Daoy (cell line): ENCODE results near the gene ATOX1. TPM values are rescaled to one million over a fixed set of nuclear protein-coding genes. Genes with fewer than 3 reads are reported as not detected.
A peak's percentile ranks its signal among the peaks of the same experiment; 100 is the strongest.

ENCODE experiments used
- DNase-seq: peaks from one replicate; pipeline ENCODE4 v3.0.0-alpha.2; 2015; ENCODE audit warnings: low read depth
- total RNA-seq: library from RNA; depleted of rRNA; stranded (reverse); fragments of >200 nt; shearing (Covaris generic); gene quantifications from 2 replicates; pipeline ENCODE4 v1.2.3, GENCODE V29; 2014

The ATOX1 gene
- total RNA-seq, 1 experiment from 2014 or later, result 105 TPM

- DNase-seq, result peak; percentile 34
These were observed 12.2 kb upstream of the ATOX1 start for GRCh38 chr5:151770383-151771258.

- DNase-seq, result no peak
These were observed 8.5 kb upstream of the ATOX1 start for GRCh38 chr5:151766975-151767374.

GRCh38 chr5:151764801-151765200, 6.4 kb upstream of the ATOX1 start:
- no peak for DNase-seq

GRCh38 chr5:151758141-151758429, 346 bp downstream of the ATOX1 start:
- DNase-seq, result peak; percentile 26

GRCh38 chr5:151757233-151758140, 944 bp downstream of the ATOX1 start:
- no peak for DNase-seq

- no peak for DNase-seq
These were observed 3.0 kb downstream of the ATOX1 start for GRCh38 chr5:151755383-151755782.

- no peak for DNase-seq
These were observed 6.8 kb downstream of the ATOX1 start for GRCh38 chr5:151751593-151751992.

- DNase-seq, result no peak
These were observed 7.3 kb downstream of the ATOX1 start for GRCh38 chr5:151751091-151751490.

- no peak for DNase-seq
These were observed 8.3 kb downstream of the ATOX1 start for GRCh38 chr5:151750121-151750520.

- DNase-seq, result peak; percentile 96
These were observed 13.2 kb downstream of the ATOX1 start for GRCh38 chr5:151745071-151745705.

- DNase-seq, result no peak
These were observed 14.9 kb downstream of the ATOX1 start for GRCh38 chr5:151743530-151743929.

- DNase-seq, result peak; percentile 75
These were observed 15.5 kb downstream of the ATOX1 start for GRCh38 chr5:151742870-151743294.

- peak; percentile 81 for DNase-seq
These were observed 16.6 kb downstream of the ATOX1 start for GRCh38 chr5:151741678-151742423.

- DNase-seq, result peak; percentile 42
These were observed 17.5 kb downstream of the ATOX1 start for GRCh38 chr5:151740958-151741373.

- peak; percentile 88 for DNase-seq
These were observed 18.0 kb downstream of the ATOX1 start for GRCh38 chr5:151740336-151740942.

- DNase-seq, result peak; percentile 83
These were observed 18.5 kb downstream of the ATOX1 start for GRCh38 chr5:151739939-151740335.

GRCh38 chr5:151739395-151739794, 19.0 kb downstream of the ATOX1 start:
- DNase-seq, result peak; percentile 39

GRCh38 chr5:151738125-151738848, 20.1 kb downstream of the ATOX1 start:
- DNase-seq, result no peak

- no peak for DNase-seq
These were observed 21.0 kb downstream of the ATOX1 start for GRCh38 chr5:151737431-151737830.

- DNase-seq, result no peak
These were observed 22.8 kb downstream of the ATOX1 start for GRCh38 chr5:151735646-151736045.
